Heart left ventricle (tissue), 16 donors: ENCODE results near the gene GLDC. TPM values are rescaled to one million over a fixed set of nuclear protein-coding genes. Genes with fewer than 3 reads are reported as not detected.

Source experiments
- ATAC-seq, 4 donors: fragments of 200-7000 bp; cut with Tn5 transposase; one replicate each; pipeline ENCODE4 v1.9.1; 2020 to 2022; ENCODE audit warnings: moderate library complexity in 4 of 4, mild to moderate bottlenecking in 3 of 4, moderate number of reproducible peaks in 1 of 4
- DNase-seq, 5 donors: peaks; one replicate each; pipeline ENCODE4 v3.0.0-alpha.2; 2020
- H3K27ac ChIP-seq, 12 donors: fragments of 200-600 bp; sonication (generic) in 4 of 12; one replicate each; pipeline versions ENCODE4 v1.5.0 to v1.8.0; 2016 to 2022; ENCODE audit warnings: mild to moderate bottlenecking in 2 of 12
- H3K27me3 ChIP-seq, 9 donors: fragments of 200-600 bp; sonication (generic) in 2 of 9; one replicate each; pipeline versions ENCODE4 v1.5.1 to v1.8.0; 2016 to 2022; ENCODE audit warnings: mild to moderate bottlenecking in 3 of 9
- H3K36me3 ChIP-seq, 9 donors: fragments of 200-600 bp; sonication (generic) in 2 of 9; one replicate each; pipeline versions ENCODE4 v1.5.0 to v1.8.0; 2018 to 2022; ENCODE audit warnings: mild to moderate bottlenecking in 2 of 9
- H3K4me1 ChIP-seq, 12 donors: fragments of 200-600 bp; sonication (generic) in 4 of 12; one replicate each; pipeline versions ENCODE4 v1.5.0 to v1.8.0; 2016 to 2022; ENCODE audit warnings: mild to moderate bottlenecking in 3 of 12
- H3K4me3 ChIP-seq, 12 donors: fragments of 200-600 bp; sonication (generic) in 4 of 12; one replicate each; pipeline versions ENCODE4 v1.5.0 to v1.8.0; 2017 to 2022; ENCODE audit warnings: mild to moderate bottlenecking in 9 of 12, moderate library complexity in 4 of 12
- H3K9me3 ChIP-seq, 12 donors: fragments of 200-600 bp; sonication (generic) in 4 of 12; one replicate each; pipeline versions ENCODE4 v1.5.0 to v1.8.0; 2016 to 2022; ENCODE audit warnings: mild to moderate bottlenecking in 1 of 12
- CTCF ChIP-seq, 12 donors: fragments of 200-600 bp; sonication (generic) in 4 of 12; IDR thresholded peaks; one replicate each; pipeline versions ENCODE4 v1.5.0 to v1.8.0; 2018 to 2022; ENCODE audit warnings: antibody characterized with exemption in 12 of 12, mild to moderate bottlenecking in 5 of 12
- POLR2A ChIP-seq, 2 donors: fragments of 450-650 bp; IDR thresholded peaks; one replicate each; pipeline ENCODE4 v1.6.1; 2017; ENCODE audit warnings: antibody characterized with exemption in 2 of 2, mild to moderate bottlenecking in 2 of 2, moderate library complexity in 2 of 2
- WGBS, 4 donors: extraction: QIAGEN DNeasy Blood & Tissue Kit in 2 of 4; methylation state at CpG; one replicate each; pipeline versions ENCODE4 v1.1.5 to v1.1.7; 2013 to 2018; 5-methylcytosine and 5-hydroxymethylcytosine counted together
- intact Hi-C, 10 donors: fragments of 100-400 bp; cut with DNase I; formaldehyde crosslinking; loops; one replicate each; pipeline versions ENCODE4 v1.11.1 to v1.14.2; 2022
- polyA plus RNA-seq, 2 donors: library from polyadenylated mRNA; stranded (reverse); fragments of 200-250 nt; gene quantifications; one replicate each; pipeline ENCODE4 v1.2.3, GENCODE V29; 2013
- total RNA-seq, 9 donors: library from RNA; depleted of rRNA in 2 of 9; stranded (reverse); fragments of >200 nt in 2 of 9; fragmentation: NEBNext Ultra II Directional in 3 of 9; extraction: Animal tissue kit (Norgen Biotek cat#: 25700) in 3 of 9; gene quantifications; one replicate each; pipeline versions ENCODE4 v1.1.0 to v1.2.4, GENCODE V29; 2016 to 2023
- donor health status: ischemic (EF 13 %, LVEDD 7.1; RV severe dilation, severe dysfunction).
- donor health status: healthy with polysubstance abuse.
- donor health status: DM: no; HTN: yes; CAD: no.
- donor health status: DM: no; HTN: no; CAD: no.
- donor health status: ischemic (EF 25% LVEDD 6.9; RV normal size, moderate dysfunction).
- donor health status: ischemic (EF 25% LVEDD 5.7; RV mildly dilated, moderate dysfunction).
- donor health status: healthy.
- donor health status: DM: yes; HTN: yes; CAD: no.
- donor health status: ischemic (EF 35%, LVEDD 5.7; RV mildly dilated, moderate dysfunction).
- donor health status: nonischemic (EF 11% LVEDD 7.7; RV severe dilation, severe dysfunction).
- donor health status: DM: yes; HTN: yes; CAD: no.
- donor health status: PGD.
- donor health status: ischemic (EF 29% LVEDD 5.4; RV normal size, mild dysfunction).
- donor health status: nonischemic (EF 23%, LVEDD 6.1; RV moderate dilation, normal function).

GLDC gene
- total and polyA plus RNA-seq, 11 donors: 0.26 to 0.53 TPM; not detected in 9

- H3K27me3 ChIP-seq: no peaks in the 10 kb centered on the region
- H3K36me3 ChIP-seq: no peaks in the 10 kb centered on the region
- ATAC-seq (no peak), DNase-seq (no peak)
- no peaks in the 10 kb centered on the region for H3K9me3 ChIP-seq
- TF ChIP-seq POLR2A (IDR thresholded peaks at IDR 0.05) (no peak), CTCF (IDR thresholded peaks at IDR 0.05) (no peak)
- no peak overlapping the region for H3K4me3 ChIP-seq
- no peak overlapping the region for H3K27ac ChIP-seq
- intact Hi-C loops: no loop called here
- H3K4me1 ChIP-seq: no peaks in the 10 kb centered on the region
- WGBS, 4 donors: 52 to 65% (median 54%) methylated on average over 3 of the region's 3 CpGs
Observed at GRCh38 chr9:6538666-6539071, 106.9 kb downstream of the GLDC start.

GRCh38 chr9:6535594-6535993, 109.9 kb downstream of the GLDC start:
- ATAC-seq: no peak
- H3K27me3 ChIP-seq: no peaks in the 10 kb centered on the region
- no peak overlapping the region for H3K27ac ChIP-seq
- TF ChIP-seq POLR2A (IDR thresholded peaks at IDR 0.05) (no peak), CTCF (IDR thresholded peaks at IDR 0.05) (no peak)
- no peak for DNase-seq
- H3K36me3 ChIP-seq: no peaks in the 10 kb centered on the region
- H3K9me3 ChIP-seq: no peaks in the 10 kb centered on the region
- intact Hi-C loops: no loop called here
- peaks cover 0 to 3% (median 0%) of the 10 kb centered on the region in 12 donors for H3K4me1 ChIP-seq
- 90 to 96% (median 90%) methylated on average over 3 of the region's 3 CpGs for WGBS, 4 donors
- no peak overlapping the region for H3K4me3 ChIP-seq

- WGBS, 4 donors: 46 to 61% (median 50%) methylated on average over 2 of the region's 2 CpGs
- peaks cover 0 to 4% (median 0%) of the 10 kb centered on the region in 12 donors for H3K4me1 ChIP-seq
- no peaks in the 10 kb centered on the region for H3K36me3 ChIP-seq
- TF ChIP-seq POLR2A (IDR thresholded peaks at IDR 0.05) (no peak), CTCF (IDR thresholded peaks at IDR 0.05) (no peak)
- no peak for ATAC-seq
- intact Hi-C loops: no loop called here
- no peak overlapping the region for H3K27ac ChIP-seq
- no peak for DNase-seq
- no peaks in the 10 kb centered on the region for H3K27me3 ChIP-seq
- no peak overlapping the region for H3K4me3 ChIP-seq
- H3K9me3 ChIP-seq: peaks cover 0 to 30% (median 12%) of the 10 kb centered on the region in 12 donors
Observed at GRCh38 chr9:6525326-6526045, 120.0 kb downstream of the GLDC start.

- TF ChIP-seq CTCF (IDR thresholded peaks at IDR 0.05): no peak
- no peak for TF ChIP-seq POLR2A (IDR thresholded peaks at IDR 0.05)
Observed at GRCh38 chr9:6522263-6522662, 123.3 kb downstream of the GLDC start.

More at GRCh38 chr9:6522263-6522662, 123.3 kb downstream of the GLDC start:
- Histone ChIP-seq H3K4me3 (no peak overlapping the region), H3K9me3 (peaks cover 0 to 33% (median 12%) of the 10 kb centered on the region in 12 donors), H3K27ac (no peak overlapping the region), H3K36me3 (no peaks in the 10 kb centered on the region), H3K4me1 (no peaks in the 10 kb centered on the region), H3K27me3 (no peaks in the 10 kb centered on the region)
- intact Hi-C loops: no loop called here
- no peak for ATAC-seq
- no peak for DNase-seq
- 96 to 99% (median 98%) methylated on average over 4 of the region's 4 CpGs for WGBS, 4 donors
